GM12891 (cell line): Measurements from ENCODE around the gene CBLC.

ENCODE experiments used
- POLR2AphosphoS5 ChIP-seq: IDR thresholded peaks from 2 replicates; pipeline ENCODE4 v1.6.1; 2011; ENCODE audit warnings: low read depth, low read length, control low read depth
- TAF1 ChIP-seq: IDR thresholded peaks from 2 replicates; pipeline ENCODE4 v1.6.1; 2011; ENCODE audit warnings: low read depth, low read length, control low read depth

DNA sequence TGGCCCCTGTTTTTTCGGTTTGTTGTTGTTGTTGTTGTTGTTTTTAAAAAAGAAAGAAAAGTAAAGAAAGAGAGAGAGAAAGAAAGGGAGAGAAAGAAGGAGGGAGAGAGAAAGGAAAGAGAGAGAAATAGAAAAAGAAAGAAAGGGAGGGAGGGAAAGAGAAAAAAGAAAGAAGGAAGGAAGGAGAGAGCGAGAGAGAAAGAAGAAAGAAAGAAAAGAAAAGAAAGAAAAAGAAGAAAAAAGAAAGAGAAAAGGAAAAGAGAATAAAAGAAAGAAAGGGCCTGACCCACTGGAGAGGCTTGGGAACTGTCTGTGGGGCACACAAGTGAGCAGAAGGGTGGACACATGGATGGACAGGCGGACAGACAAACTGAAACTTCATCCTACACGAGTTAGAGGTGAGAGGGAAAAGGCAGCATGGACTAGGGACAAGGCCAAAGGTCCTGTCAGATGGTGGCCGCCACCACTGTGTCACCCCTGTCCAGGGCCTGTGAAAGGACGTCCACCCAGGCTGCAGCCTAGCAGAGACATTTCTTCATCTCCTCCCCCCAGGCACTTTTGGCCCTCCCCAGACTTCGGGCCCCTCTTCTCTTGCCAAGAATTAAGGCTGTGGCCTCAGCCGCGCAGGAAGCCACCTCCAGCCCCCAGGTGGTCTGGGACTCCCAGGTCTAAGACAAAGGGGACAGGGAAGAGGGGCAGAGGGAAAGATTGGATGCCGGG, 22.1 kb downstream of the CBLC start:
- TF ChIP-seq TAF1 (no peak), POLR2AphosphoS5 (no peak)
